ENCODE results near the gene SLC29A4.

GRCh38 chr7:5344342-5344741 is 61.6 kb downstream of the SLC29A4 start:
- TF ChIP-seq CTCF (IDR thresholded peaks at IDR 0.05 in 8 of 11, conservative IDR thresholded peaks at IDR 0.05 in 3 of 11) (no peak), POLR2A (IDR thresholded peaks at IDR 0.05) (no peak)

All from spleen (tissue), 7 donors.